HCT116 (cell line): Measurements from ENCODE around the gene MYH13. TPM values are rescaled to one million over a fixed set of nuclear protein-coding genes. Genes with fewer than 3 reads are reported as not detected.

Experiments used
- ATAC-seq: fragments of 200-7000 bp; cut with Tn5 transposase; 2 replicates; pipeline ENCODE4 v1.9.1; 2020; ENCODE audit warnings: mild to moderate bottlenecking, moderate library complexity
- BruUV-seq: library from RNA; stranded (reverse); fragments of 400-500 nt; replicated peaks from 2 replicates; lab custom pipeline; 2021; lab: Mats Ljungman, UMichigan
- CTCF ChIA-PET: fragments of 300-600 bp; sonication (Branson Sonifier 250); formaldehyde crosslinking; loops from one replicate; lab custom pipeline; 2021; ENCODE audit warnings: antibody characterized with exemption; lab: Charles Lee
- POLR2A ChIA-PET: fragments of 300-600, 350-600 bp; sonication (Branson Sonifier 250); formaldehyde crosslinking; loops from one replicate; lab custom pipeline; 2021; ENCODE audit warnings: antibody characterized with exemption; lab: Charles Lee
- RAD21 ChIA-PET, 2 experiments: fragments of 300-600 bp; sonication (Branson Sonifier 250); formaldehyde crosslinking; loops; one replicate each; lab custom pipeline; 2023; ENCODE audit warnings: low total read pairs in 2 of 2; ENCODE audit not compliant: uncharacterized antibody in 2 of 2, unreplicated experiment in 2 of 2, low non-redundant PET in 1 of 2; lab: Charles Lee
- DNase-seq: peaks from one replicate; pipeline ENCODE4 v3.0.0-alpha.2; 2010; ENCODE audit warnings: low read depth, low spot score
- H2AFZ ChIP-seq: fragments of 200-600 bp; shearing (Covaris generic), sonication (generic); 2 replicates; pipeline ENCODE4 v1.6.1; 2017; ENCODE audit warnings: low read depth, mixed run types, mixed read lengths, antibody characterized with exemption, low read length; ENCODE audit not compliant: poor library complexity, severe bottlenecking
- H3K27ac ChIP-seq: 2 replicates; pipeline ENCODE4 v1.5.1; 2012; ENCODE audit warnings: low read depth, low read length
- H3K27me3 ChIP-seq: fragments of 200-600 bp; sonication (generic); 2 replicates; pipeline ENCODE4 v1.6.1; 2016; ENCODE audit warnings: mixed run types, low read length, mixed read lengths; ENCODE audit not compliant: insufficient read depth
- H3K36me3 ChIP-seq, 2 experiments: fragments of 200-500 bp in 1 of 2; fragments of 200-600 bp in 1 of 2; sonication (Bioruptor generic) in 1 of 2; sonication (generic) in 1 of 2; 2 replicates each; pipeline versions ENCODE4 v1.5.1 to v1.6.1; 2014 to 2016; ENCODE audit warnings: low read length in 2 of 2, inconsistent platforms in 1 of 2, mixed read lengths in 1 of 2, mixed run types in 1 of 2; ENCODE audit not compliant: insufficient read depth in 2 of 2, control insufficient read depth in 1 of 2
- H3K4me1 ChIP-seq, 2 experiments: fragments of 200-600 bp in 1 of 2; sonication (generic) in 1 of 2; 2 replicates each; pipeline versions ENCODE4 v1.5.1 to v1.6.1; 2012 to 2017; ENCODE audit warnings: low read length in 2 of 2, inconsistent platforms in 1 of 2, mild to moderate bottlenecking in 1 of 2, mixed read lengths in 1 of 2, mixed run types in 1 of 2, moderate library complexity in 1 of 2; ENCODE audit not compliant: insufficient read depth in 2 of 2, control insufficient read depth in 1 of 2
- H3K4me2 ChIP-seq: fragments of 200-600 bp; sonication (generic); 2 replicates; pipeline ENCODE4 v1.6.1; 2017; ENCODE audit warnings: mixed run types, low read length, mixed read lengths
- H3K4me3 ChIP-seq, 2 experiments: fragments of 200-600 bp in 1 of 2; sonication (generic) in 1 of 2; replicated peaks in 1 of 2; 2 replicates each; pipeline ENCODE4 v1.5.1; 2011 to 2016; ENCODE audit warnings: low read length in 2 of 2, control low read depth in 1 of 2, low read depth in 1 of 2, mild to moderate bottlenecking in 1 of 2, mixed read lengths in 1 of 2, mixed run types in 1 of 2
- H3K79me2 ChIP-seq: fragments of 200-600 bp; sonication (generic); 2 replicates; pipeline ENCODE4 v1.6.1; 2017; ENCODE audit warnings: mild to moderate bottlenecking, mixed run types, low read length, moderate library complexity, mixed read lengths; ENCODE audit not compliant: insufficient read depth
- H3K9ac ChIP-seq: fragments of 200-600 bp; sonication (generic); 2 replicates; pipeline ENCODE4 v1.6.1; 2016; ENCODE audit warnings: low read length, mixed read lengths
- H3K9me2 ChIP-seq: fragments of 200-600 bp; sonication (generic), shearing (Covaris generic); 2 replicates; pipeline ENCODE4 v1.6.1; 2017; ENCODE audit warnings: mixed run types, mild to moderate bottlenecking, moderate library complexity; ENCODE audit not compliant: insufficient read depth
- H3K9me3 ChIP-seq, 2 experiments: fragments of 200-500 bp in 1 of 2; fragments of 200-600 bp in 1 of 2; sonication (Bioruptor generic) in 1 of 2; sonication (generic) in 1 of 2; 2 replicates each; pipeline ENCODE4 v1.6.1; 2014 to 2017; ENCODE audit warnings: low read length in 2 of 2, mixed read lengths in 2 of 2, inconsistent platforms in 1 of 2, low read depth in 1 of 2, mild to moderate bottlenecking in 1 of 2, mixed run types in 1 of 2, moderate library complexity in 1 of 2; ENCODE audit not compliant: control insufficient read depth in 1 of 2, insufficient read depth in 1 of 2
- H4K20me1 ChIP-seq: fragments of 200-600 bp; sonication (generic), shearing (Covaris generic); 2 replicates; pipeline ENCODE4 v1.6.1; 2017; ENCODE audit warnings: mixed run types, mild to moderate bottlenecking, moderate library complexity; ENCODE audit not compliant: insufficient read depth
- ZBTB33 ChIP-seq: IDR thresholded peaks from 2 replicates; pipeline ENCODE4 v1.6.1; 2011; ENCODE audit warnings: mild to moderate bottlenecking, low read length, moderate library complexity; ENCODE audit not compliant: insufficient replicate concordance; ENCODE audit errors: extremely low read depth
- intact Hi-C: fragments of 100-400 bp; cut with micrococcal nuclease; formaldehyde crosslinking; loops from 2 replicates; pipeline ENCODE4 v1.10.0; 2022
- total RNA-seq: library from RNA; stranded (reverse); gene quantifications from one replicate; pipeline ENCODE4 v1.2.1, GENCODE V29; 2021; ENCODE audit not compliant: unreplicated experiment
- TF ChIP-seq, protein P1 (sequence below), 3 experiments: fragments of 200-600 bp in 1 of 3; sonication (generic) in 1 of 3; IDR thresholded peaks in 2 of 3; conservative IDR thresholded peaks in 1 of 3; 2 replicates each; pipeline ENCODE4 v1.5.1; 2012 to 2017; ENCODE audit warnings: low read depth in 2 of 3, low read length in 2 of 3, antibody characterized with exemption in 1 of 3, borderline replicate concordance in 1 of 3, control low read depth in 1 of 3, mild to moderate bottlenecking in 1 of 3, mixed read lengths in 1 of 3, mixed run types in 1 of 3, moderate library complexity in 1 of 3; ENCODE audit not compliant: insufficient read depth in 1 of 3

MYH13 gene
- total RNA-seq, 1 experiment from 2014 or later = not detected

GRCh38 chr17:10337136-10337535, 35.7 kb downstream of the MYH13 start:
- CTCF ChIA-PET = interaction anchor here (1.3 kb wide), 1 partner anchor 281 kb away, joined by 3 read pairs; no protein-coding TSS in a partner anchor

More at GRCh38 chr17:10337136-10337535, 35.7 kb downstream of the MYH13 start:
- no TSS peak for BruUV-seq
- H4K20me1 ChIP-seq = no peaks in the 10 kb centered on the region
- H2AFZ ChIP-seq = no peak overlapping the region
- no peaks in the 10 kb centered on the region for H3K9me2 ChIP-seq
- H3K9ac ChIP-seq = no peak overlapping the region
- H3K4me2 ChIP-seq = no peak overlapping the region
- intact Hi-C loops = no loop called here
- H3K36me3 ChIP-seq = no peaks in the 10 kb centered on the region
- H3K27me3 ChIP-seq = no peaks in the 10 kb centered on the region
- no peak overlapping the region for H3K4me3 ChIP-seq
- ATAC-seq (no peak), DNase-seq (no peak)
- no peaks in the 10 kb centered on the region for H3K9me3 ChIP-seq
- TF ChIP-seq, protein P1, sequence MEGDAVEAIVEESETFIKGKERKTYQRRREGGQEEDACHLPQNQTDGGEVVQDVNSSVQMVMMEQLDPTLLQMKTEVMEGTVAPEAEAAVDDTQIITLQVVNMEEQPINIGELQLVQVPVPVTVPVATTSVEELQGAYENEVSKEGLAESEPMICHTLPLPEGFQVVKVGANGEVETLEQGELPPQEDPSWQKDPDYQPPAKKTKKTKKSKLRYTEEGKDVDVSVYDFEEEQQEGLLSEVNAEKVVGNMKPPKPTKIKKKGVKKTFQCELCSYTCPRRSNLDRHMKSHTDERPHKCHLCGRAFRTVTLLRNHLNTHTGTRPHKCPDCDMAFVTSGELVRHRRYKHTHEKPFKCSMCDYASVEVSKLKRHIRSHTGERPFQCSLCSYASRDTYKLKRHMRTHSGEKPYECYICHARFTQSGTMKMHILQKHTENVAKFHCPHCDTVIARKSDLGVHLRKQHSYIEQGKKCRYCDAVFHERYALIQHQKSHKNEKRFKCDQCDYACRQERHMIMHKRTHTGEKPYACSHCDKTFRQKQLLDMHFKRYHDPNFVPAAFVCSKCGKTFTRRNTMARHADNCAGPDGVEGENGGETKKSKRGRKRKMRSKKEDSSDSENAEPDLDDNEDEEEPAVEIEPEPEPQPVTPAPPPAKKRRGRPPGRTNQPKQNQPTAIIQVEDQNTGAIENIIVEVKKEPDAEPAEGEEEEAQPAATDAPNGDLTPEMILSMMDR (IDR thresholded peaks at IDR 0.05 in 2 of 3, conservative IDR thresholded peaks at IDR 0.05 in 1 of 3; ENCODE audit: borderline replicate concordance in 1 of 3, insufficient read depth in 1 of 3, low read depth in 2 of 3, low read length in 2 of 3) = no peak
- no peak for TF ChIP-seq ZBTB33
- ChIA-PET RAD21 (no interaction called here), POLR2A (no interaction called here)
- H3K79me2 ChIP-seq = no peaks in the 10 kb centered on the region
- no peak overlapping the region for H3K27ac ChIP-seq
- H3K4me1 ChIP-seq = no peaks in the 10 kb centered on the region
